A549 (cell line): ENCODE measurements around the gene COASY.

Experiments
- MYC ChIP-seq: IDR thresholded peaks from 2 replicates; pipeline ENCODE4 v1.6.1; 2012; ENCODE audit warnings: mild to moderate bottlenecking, inconsistent platforms, low read length, improper control_type of control experiment, borderline replicate concordance
- SMC3 ChIP-seq: fragments of >200 bp; sonication (Bioruptor Twin); formaldehyde crosslinking; IDR thresholded peaks from 3 replicates; pipeline ENCODE4 v1.6.1; 2018; ENCODE audit warnings: inconsistent platforms
- TF ChIP-seq, protein P1 (sequence below): fragments of >200 bp; sonication (Bioruptor Twin); formaldehyde crosslinking; IDR thresholded peaks from 3 replicates; pipeline ENCODE4 v1.5.1; 2016

DNA sequence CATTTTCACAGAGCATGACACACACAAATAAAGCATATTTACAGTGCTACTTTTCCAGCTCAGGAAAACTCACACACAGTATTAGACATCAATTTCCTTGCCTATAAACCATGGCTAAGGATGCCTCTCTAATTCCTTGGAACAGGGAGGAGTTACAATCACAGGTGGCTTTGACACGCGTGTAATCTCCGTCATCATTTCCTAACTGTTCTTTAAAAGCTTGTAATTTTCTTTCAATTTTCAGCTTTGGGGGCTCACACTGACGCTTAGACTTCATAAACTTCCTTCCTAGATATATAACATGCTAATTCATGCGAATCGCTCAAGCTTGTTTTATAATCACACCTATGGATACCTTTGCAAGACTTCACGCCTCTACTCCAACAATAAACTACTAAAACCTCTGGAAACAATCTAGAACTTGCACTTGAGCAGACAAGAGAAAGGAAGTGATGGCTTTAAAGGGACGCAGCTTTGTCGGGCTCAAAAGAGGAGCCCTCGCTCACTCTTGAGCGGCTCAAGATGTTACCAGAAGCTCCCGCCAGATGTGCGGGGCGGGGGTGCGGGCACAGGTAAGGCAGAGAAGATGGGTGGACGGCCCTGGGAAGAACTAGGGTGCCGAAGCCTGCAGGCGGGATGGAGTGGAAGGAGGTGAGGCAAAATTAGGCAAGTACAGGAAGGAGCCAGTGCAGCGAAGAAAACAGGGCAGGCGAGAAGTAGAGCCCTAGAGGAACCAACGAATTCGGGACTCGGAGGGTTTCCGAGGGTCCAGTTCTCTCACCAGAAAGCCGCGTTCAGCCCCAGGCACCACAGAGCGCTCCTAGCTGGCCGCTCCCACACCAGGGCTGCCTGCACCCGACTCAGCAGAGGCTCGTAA, 46.6 kb downstream of the COASY start:
- TF ChIP-seq SMC3 = no peak; the same call in 2 of the 3 replicates
- TF ChIP-seq, protein P1, sequence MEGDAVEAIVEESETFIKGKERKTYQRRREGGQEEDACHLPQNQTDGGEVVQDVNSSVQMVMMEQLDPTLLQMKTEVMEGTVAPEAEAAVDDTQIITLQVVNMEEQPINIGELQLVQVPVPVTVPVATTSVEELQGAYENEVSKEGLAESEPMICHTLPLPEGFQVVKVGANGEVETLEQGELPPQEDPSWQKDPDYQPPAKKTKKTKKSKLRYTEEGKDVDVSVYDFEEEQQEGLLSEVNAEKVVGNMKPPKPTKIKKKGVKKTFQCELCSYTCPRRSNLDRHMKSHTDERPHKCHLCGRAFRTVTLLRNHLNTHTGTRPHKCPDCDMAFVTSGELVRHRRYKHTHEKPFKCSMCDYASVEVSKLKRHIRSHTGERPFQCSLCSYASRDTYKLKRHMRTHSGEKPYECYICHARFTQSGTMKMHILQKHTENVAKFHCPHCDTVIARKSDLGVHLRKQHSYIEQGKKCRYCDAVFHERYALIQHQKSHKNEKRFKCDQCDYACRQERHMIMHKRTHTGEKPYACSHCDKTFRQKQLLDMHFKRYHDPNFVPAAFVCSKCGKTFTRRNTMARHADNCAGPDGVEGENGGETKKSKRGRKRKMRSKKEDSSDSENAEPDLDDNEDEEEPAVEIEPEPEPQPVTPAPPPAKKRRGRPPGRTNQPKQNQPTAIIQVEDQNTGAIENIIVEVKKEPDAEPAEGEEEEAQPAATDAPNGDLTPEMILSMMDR = no peak
- TF ChIP-seq MYC = no peak
